SW 1271 (cell line): ENCODE results near the gene PCBP2.

Experiments used
- DNase-seq, 2 experiments: peaks; one replicate each; lab custom pipeline; 2025; lab: John Stamatoyannopoulos, UW

PCBP2 gene

GRCh38 chr12:53493610-53494391 lies 41.9 kb downstream of the PCBP2 start:
- no peak for DNase-seq

GRCh38 chr12:53495903-53496751 lies 44.2 kb downstream of the PCBP2 start:
- DNase-seq, result peak in 1 of 2 experiments; percentile 55

- DNase-seq, result no peak
Measured at GRCh38 chr12:53496752-53497032, 44.8 kb downstream of the PCBP2 start.

DNA sequence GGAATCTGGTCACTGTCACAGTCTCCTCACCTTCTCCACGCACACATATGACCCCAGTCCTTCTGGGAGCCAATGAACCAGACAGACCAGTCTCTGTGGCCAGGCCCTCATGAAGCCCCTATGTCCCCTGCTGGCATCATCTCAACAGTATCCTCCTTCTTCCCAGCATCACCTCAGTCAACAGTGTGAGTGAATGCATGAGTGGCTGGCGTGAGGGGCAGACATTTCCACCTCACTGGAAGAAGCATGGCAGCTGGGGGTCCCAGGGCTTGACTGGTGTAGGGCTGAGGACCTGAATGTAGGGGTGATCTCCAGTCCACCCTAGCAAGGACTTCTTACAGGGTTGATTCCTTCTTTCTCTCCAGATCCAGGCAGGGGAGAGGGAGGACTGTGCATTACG lies 45.6 kb downstream of the PCBP2 start:
- no peak for DNase-seq

DNA sequence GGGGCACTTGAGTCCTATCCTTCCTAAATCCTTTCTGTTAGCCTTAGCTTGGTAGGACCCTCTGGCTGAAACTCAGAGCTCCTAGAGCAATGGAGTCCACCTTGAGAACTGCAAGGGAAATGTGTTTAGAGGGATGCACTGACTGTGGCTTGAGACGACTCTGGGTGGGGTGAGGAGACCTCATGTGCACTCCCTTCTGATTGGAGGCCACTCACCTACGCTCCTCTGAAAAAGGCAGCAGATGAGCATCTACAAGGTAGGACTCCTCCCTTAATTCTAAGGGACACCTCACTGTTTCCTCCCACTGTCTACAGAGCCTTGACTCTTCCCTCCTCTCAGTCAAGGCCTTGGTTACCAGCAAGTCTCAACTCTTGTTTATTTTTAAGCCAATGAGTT lies 46.3 kb downstream of the PCBP2 start:
- no peak for DNase-seq

DNA sequence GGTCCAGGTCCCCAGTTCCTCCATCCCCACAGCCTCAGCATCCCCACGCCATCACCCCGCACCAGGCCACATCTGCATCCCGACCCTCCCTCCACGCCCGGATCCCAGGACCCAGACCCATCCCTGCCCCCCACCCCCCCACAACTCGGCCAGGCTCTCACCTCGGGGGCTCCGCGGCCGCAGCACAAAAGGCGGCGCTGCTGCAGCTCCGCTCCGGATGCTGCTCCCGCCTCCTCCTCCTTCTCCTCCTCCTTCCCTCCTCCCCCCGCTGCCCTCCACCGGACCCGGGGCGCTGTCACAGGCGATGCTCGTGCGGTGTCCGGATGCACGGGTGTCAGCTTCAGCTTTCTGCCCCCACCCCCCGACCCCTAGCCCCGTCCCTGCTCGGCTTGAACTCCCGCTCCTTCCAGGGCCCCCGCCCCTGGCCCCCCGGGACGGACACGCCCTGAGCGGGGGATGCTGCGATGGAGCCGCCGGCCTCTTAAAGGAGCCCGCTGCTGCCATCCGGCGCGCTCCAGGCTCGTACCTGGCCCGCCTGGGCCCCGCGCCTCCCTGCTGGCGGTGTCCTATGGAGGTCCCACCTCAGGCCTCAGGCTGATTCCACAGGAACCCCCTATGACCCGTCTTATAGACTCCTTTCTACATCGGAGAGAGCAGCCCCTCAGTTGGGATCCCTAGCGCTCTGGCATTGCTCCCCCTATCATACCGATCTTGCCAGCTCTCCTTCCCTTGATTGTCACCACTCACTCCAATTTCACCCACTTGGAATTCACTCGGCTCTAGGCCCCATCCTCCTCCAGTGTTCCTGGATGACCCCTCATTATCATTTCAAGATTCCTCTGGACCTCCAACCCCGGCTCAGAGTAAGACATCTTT lies 47.6 kb downstream of the PCBP2 start, which contains the start of gene MAP3K12:
Gene MAP3K12, minus strand, starts transcription at position 193 of the 876 bp plus-strand sequence. CDS start 12,067 bp downstream, outside the sequence.
- DNase-seq, result peak in 1 of 2 experiments; percentile 78

- peak in 1 of 2 experiments; percentile 64 for DNase-seq
Measured at GRCh38 chr12:53500142-53500775, 48.4 kb downstream of the PCBP2 start.

DNA sequence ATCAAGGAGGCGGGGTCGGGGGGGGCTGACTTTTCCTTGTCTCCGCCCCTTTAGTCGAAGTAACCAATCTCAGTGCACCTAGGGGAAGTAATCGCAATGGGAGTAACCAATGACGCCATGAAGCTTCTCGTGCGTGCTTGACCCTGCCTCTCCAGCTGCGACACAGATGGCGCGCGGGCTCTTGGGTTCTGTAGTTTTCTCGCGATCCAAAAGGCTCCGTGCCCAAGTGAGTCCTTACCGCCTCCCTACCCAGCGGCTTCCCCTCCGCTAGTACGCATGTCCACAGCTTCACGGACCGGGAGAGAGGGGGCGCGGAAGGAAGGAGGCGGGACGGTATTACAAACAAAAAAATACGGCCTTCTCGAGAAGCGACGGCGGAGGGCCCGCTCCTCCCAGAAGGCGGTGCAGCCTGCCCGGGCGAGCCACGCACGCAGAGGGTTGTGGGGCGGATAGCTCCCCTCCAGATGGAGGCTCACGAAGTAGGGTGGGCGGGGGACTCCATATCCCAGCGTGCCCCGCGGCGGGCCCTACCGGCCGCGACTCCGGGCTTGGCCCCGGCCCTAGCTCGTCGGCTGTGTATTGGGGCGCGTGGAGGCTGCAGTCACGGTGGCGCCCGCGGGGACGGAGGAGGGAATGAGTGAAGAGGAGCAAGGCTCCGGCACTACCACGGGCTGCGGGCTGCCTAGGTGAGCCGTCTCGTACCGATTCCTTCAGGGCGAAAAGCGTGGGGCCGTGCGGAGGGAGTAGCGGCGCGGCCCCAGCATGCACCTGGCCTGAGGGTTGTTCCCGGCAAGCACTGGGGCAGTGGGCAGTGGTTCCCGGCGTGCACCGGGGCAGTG lies 49.1 kb downstream of the PCBP2 start, which contains the start of gene TARBP2:
Gene TARBP2, plus strand, starts transcription at position 508 of the 839 bp plus-strand sequence. Its CDS starts 126 bp downstream, at position 634.
- peak; percentile 99 for DNase-seq

GRCh38 chr12:53501615-53502181 lies 49.8 kb downstream of the PCBP2 start:
- no peak for DNase-seq

DNA sequence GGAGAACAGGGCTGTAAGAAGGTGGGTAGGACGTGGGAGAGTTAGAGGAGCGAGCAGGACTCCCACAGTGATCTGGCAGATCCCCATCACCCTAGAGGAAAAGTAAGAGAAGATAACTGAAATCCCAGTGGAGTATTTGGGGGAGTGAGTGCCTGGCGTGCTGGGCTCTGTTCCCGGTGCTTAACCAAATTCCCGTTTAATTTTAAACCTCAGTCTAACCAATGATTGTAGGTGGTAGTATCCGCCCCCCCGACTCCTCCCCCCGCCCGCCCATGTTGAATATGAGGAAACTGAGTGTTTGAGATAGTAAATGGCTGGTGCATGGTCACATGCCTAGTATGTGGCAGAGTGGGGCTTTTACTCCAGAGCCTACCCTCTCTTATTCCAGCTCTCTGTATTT lies 50.4 kb downstream of the PCBP2 start:
- DNase-seq, result no peak

DNA sequence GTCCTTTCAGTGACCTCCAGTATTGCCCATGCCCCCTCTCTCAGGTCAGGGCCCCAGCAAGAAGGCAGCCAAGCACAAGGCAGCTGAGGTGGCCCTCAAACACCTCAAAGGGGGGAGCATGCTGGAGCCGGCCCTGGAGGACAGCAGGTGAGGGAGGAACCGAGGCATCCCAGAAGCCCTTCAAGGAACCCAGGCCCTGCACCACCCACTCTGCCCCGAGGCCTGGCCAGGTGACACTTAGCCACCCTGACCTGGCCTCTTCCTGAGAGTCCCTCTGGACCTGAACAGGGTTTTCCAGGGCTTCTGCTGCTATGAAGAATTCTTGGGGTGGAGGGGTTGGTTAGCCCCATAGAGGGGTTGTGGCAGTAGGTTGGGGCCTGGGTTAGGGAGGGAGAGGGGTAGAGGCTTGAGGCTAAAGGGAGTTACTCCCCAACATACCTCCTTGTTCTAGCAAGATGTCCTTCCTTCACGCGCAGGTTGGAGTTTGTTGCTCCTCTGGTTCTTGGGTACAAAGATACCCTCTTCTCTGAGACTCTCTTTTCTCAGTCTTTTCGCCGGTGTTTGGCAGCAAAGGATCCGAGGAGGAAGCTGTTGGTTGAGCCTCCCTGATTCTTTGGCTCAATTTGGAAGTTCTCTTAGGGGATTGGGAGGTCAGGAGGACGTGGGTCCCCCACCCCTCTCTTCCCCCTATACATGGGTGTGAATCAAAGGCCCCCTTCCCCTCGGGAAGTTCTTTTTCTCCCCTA lies 51.3 kb downstream of the PCBP2 start:
- no peak for DNase-seq

DNA sequence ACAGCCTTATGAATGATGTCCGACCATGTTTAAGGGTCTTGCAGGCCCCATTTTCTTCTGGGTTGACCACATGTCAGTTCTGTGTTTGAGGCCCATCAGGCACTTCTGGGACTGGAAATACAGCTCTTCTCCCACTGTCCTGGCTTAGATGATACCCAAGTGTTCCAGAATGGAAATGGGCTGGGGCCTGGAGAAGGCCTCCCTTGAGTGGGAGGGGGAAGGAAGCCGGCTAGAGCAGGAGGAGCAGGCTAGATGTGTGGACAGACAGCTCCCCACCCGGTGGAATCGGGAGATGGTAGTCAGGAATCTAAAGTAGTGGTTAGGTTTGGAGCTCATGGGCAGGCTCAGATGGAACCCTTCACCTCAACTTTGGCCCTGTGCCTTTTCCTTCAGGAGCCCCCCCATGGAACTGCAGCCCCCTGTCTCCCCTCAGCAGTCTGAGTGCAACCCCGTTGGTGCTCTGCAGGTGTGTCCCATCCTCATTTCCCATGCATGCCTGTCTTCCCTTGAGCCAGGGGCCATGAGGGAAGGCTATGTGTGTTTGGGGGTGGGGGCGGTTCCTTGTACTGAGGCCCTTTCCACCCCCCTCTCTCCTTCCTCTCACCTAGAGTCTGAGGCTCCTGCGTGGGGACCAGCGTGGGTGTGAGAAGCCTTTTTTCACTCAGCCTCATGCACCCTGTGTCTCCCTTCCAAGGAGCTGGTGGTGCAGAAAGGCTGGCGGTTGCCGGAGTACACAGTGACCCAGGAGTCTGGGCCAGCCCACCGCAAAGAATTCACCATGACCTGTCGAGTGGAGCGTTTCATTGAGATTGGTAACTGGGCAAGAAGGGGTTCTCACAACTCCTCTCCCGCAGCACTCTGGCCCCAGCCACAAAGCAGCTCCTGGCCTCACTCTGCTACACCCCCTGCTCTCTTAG lies 52.4 kb downstream of the PCBP2 start:
- DNase-seq, result no peak

DNA sequence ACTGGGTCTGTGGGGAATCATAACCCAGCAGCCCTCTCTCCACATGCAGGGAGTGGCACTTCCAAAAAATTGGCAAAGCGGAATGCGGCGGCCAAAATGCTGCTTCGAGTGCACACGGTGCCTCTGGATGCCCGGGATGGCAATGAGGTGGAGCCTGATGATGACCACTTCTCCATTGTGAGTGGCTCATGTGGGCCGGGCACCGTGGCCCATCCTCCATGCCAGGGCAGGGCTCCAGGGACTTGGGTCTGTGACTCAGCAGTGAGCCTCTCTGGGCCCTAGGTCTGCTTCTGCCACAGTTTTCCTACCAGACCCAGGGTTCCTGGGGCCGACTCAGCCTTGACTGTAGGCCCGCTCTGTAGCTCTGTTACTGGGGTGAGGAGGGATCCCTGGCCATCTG lies 53.2 kb downstream of the PCBP2 start:
- DNase-seq, result no peak

- DNase-seq, result no peak
Measured at GRCh38 chr12:53505555-53506449, 53.9 kb downstream of the PCBP2 start.

DNA sequence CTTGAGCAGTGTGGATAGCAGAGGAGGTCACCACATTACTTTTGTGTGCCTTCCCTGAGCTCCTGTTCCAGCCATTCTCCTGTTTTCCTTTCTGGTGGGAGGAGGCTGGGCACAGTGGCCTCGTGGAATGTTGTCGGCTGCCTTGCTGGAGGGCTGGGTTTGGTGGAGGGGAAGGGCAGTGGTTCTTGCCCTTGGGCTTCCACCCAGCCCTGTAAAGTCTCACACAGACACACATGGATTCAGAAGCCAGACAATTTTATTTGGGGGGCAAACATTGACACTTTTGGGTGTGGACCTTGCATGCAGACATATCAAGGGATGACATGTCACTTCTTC lies 54.5 kb downstream of the PCBP2 start:
- no peak for DNase-seq

DNA sequence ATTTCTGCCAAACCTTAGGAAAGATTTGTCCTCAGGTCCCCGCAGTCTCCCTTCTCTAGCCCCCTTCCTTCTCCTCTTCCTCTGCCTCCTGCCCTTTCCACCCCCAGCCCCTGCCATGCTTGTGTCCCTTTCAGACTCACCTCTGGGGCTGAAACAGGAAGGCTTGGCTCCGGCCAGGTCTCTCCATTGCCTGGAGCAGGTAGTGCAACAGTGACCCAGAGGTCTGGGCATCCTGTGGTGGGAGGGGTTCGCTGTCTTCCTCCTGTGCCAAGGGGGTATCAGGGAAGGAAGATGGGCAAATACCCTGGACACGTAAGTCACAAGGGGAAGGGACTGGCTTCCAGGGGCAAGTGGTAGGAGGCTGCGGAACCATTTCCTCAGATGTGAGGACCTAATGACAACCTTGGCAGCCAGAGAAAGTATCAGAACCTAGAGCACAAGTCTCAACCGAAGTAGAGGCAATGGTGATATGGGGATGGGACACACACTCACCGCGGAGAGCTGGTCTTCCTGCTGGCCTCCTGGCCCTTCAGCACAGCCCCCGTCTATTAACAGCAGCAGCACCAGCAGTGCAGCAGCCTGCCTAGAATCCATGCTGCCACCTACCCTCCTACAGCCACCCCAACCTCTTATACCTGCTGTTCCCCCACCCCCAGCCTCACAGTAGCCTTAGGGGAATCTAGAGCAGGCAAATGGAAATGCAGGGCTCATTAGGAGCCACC lies 55.1 kb downstream of the PCBP2 start, which contains the start of gene NPFF:
Gene NPFF, minus strand, starts transcription at position 604 of the 722 bp plus-strand sequence. Its CDS starts 10 bp downstream, at position 594.
- DNase-seq, result no peak

DNA sequence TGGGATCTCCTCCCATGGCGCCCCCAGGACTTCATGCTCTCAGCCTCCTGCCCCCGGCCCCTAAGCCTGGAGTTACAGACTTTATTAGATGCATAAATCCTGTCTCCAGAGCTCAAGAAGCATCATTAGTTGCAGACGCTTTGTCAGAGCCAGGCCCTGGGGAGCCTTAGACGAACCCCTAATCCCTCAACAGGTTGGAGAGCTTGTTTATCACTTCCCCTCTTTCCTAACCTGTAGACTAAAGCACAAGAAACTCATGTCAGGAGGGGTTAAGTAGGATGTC lies 55.6 kb downstream of the PCBP2 start:
- DNase-seq, result no peak
